ENCODE data around the gene USP6NL. TPM values are rescaled to one million over a fixed set of nuclear protein-coding genes. Genes with fewer than 3 reads are reported as not detected.

Gene USP6NL
- total and polyA plus RNA-seq, 2 of the 13 experiments (the other 11 are each of a cell fraction or from before 2014, with no cell fraction given), result 10.5 to 22.9 TPM

GRCh38 chr10:11414314-11415038 is 197.0 kb downstream of the USP6NL start:
- Histone ChIP-seq H3K27ac (ENCODE audit: extremely low read length, insufficient read depth, low read length) (no peak overlapping the region), H2AFZ (ENCODE audit: low read length) (no peak overlapping the region), H3K36me3 (replicated peaks in 1 of 2; ENCODE audit: control insufficient read depth in 1 of 2, insufficient read depth in 2 of 2, low read length in 2 of 2) (no peaks in the 10 kb centered on the region), H3K4me2 (ENCODE audit: low read depth, low read length) (peak overlapping the region; percentile 29; the same call in 1 of the 2 replicates), H3K79me2 (ENCODE audit: insufficient read depth, low read length) (no peaks in the 10 kb centered on the region), H3K4me1 (ENCODE audit: insufficient read depth, low read length) (peaks cover 17% of the 10 kb centered on the region), H3K27me3 (ENCODE audit: control insufficient read depth in 1 of 2, insufficient read depth in 2 of 2, low read length in 2 of 2) (no peaks in the 10 kb centered on the region), H3K4me3 (replicated peaks in 1 of 3; ENCODE audit: insufficient read depth in 1 of 3, low read depth in 2 of 3, low read length in 3 of 3) (no peak overlapping the region), H4K20me1 (ENCODE audit: insufficient read depth, low read length) (no peaks in the 10 kb centered on the region), H3K9ac (ENCODE audit: insufficient read depth, low read depth, low read length) (no peak overlapping the region), H3K9me3 (ENCODE audit: low read length) (no peaks in the 10 kb centered on the region)
- intact Hi-C loops (cut with micrococcal nuclease; ENCODE audit: unreplicated experiment) (no loop called here), in situ Hi-C loops (cut with HindIII; ENCODE audit: extremely low pct_ligation_motif_present, low pct_unique_long_range_greater_than_20kb) (no loop called here)
- BruUV-seq (replicated peaks), result no TSS peak
- no peak for FAIRE-seq
- no peak for DNase-seq (ENCODE audit: low spot score)
- ChIA-PET POLR2A (no interaction called here), CTCF (ENCODE audit: low intra/inter-chr PET ratio, low total read pairs) (no interaction called here)
- 10% methylated on average over 7 of the region's 7 CpGs for WGBS (ENCODE audit: low lambda C conversion rate)
- ATAC-seq, result peak; percentile 64
- peak; percentile 93 for TF ChIP-seq ZNF12 (CRISPR knock-in tag; IDR thresholded peaks at IDR 0.05)
- TF ChIP-seq ELF1 (CRISPR knock-in tag; IDR thresholded peaks at IDR 0.05), result no peak

- Histone ChIP-seq H3K27me3 (ENCODE audit: control insufficient read depth in 1 of 2, insufficient read depth in 2 of 2, low read length in 2 of 2) (no peaks in the 10 kb centered on the region), H4K20me1 (ENCODE audit: insufficient read depth, low read length) (no peaks in the 10 kb centered on the region), H2AFZ (ENCODE audit: low read length) (no peak overlapping the region), H3K9ac (ENCODE audit: insufficient read depth, low read depth, low read length) (no peak overlapping the region), H3K4me2 (ENCODE audit: low read depth, low read length) (no peak overlapping the region), H3K79me2 (ENCODE audit: insufficient read depth, low read length) (no peaks in the 10 kb centered on the region), H3K4me3 (replicated peaks in 1 of 3; ENCODE audit: insufficient read depth in 1 of 3, low read depth in 2 of 3, low read length in 3 of 3) (no peak overlapping the region), H3K9me3 (ENCODE audit: low read length) (no peaks in the 10 kb centered on the region), H3K27ac (ENCODE audit: extremely low read length, insufficient read depth, low read length) (no peak overlapping the region), H3K36me3 (replicated peaks in 1 of 2; ENCODE audit: control insufficient read depth in 1 of 2, insufficient read depth in 2 of 2, low read length in 2 of 2) (no peaks in the 10 kb centered on the region), H3K4me1 (ENCODE audit: insufficient read depth, low read length) (peaks cover 17% of the 10 kb centered on the region)
- intact Hi-C loops (cut with micrococcal nuclease; ENCODE audit: unreplicated experiment), result no loop called here
- CTCF ChIA-PET (ENCODE audit: low intra/inter-chr PET ratio, low total read pairs), result no interaction called here
- WGBS (ENCODE audit: low lambda C conversion rate), result 3% methylated on average over 2 of the region's 2 CpGs
- DNase-seq (ENCODE audit: low spot score) (no peak), ATAC-seq (no peak; the same call in 2 of the 3 replicates), FAIRE-seq (no peak)
- no TSS peak for BruUV-seq (replicated peaks)
- POLR2A ChIA-PET, result no interaction called here
- TF ChIP-seq ZNF512 (CRISPR knock-in tag; IDR thresholded peaks at IDR 0.05), result no peak
- TF ChIP-seq ZSCAN12 (CRISPR knock-in tag; IDR thresholded peaks at IDR 0.05), result no peak
- no peak for TF ChIP-seq ZBTB42 (CRISPR knock-in tag; IDR thresholded peaks at IDR 0.05)
- TF ChIP-seq BRF2 (CRISPR knock-in tag; IDR thresholded peaks at IDR 0.05), result no peak
- peak; percentile 19; the same call in 1 of the 2 replicates for TF ChIP-seq CTCF (CRISPR knock-in tag; IDR thresholded peaks at IDR 0.05)
- TF ChIP-seq EEA1 (CRISPR knock-in tag; IDR thresholded peaks at IDR 0.05; ENCODE audit: borderline replicate concordance), result no peak
- in situ Hi-C loops (cut with HindIII; ENCODE audit: extremely low pct_ligation_motif_present, low pct_unique_long_range_greater_than_20kb), result no loop called here
Measured at GRCh38 chr10:11411926-11412545, 199.4 kb downstream of the USP6NL start.

Measured in HepG2 (cell line).